ENCODE data around the gene ACSM2A. TPM values are rescaled to one million over a fixed set of nuclear protein-coding genes. Genes with fewer than 3 reads are reported as not detected.
A peak's percentile ranks its signal among the peaks of the same experiment; 100 is the strongest.
"Not testable (repeated sequence)": the region's sequence is repeated elsewhere in the genome, so short reads cannot be mapped to it uniquely, and the experiment has no call there.

Gene ACSM2A
- total and polyA plus RNA-seq, 10 of the 15 experiments (the other 5 are each of a cell fraction or from before 2014, with no cell fraction given): not detected

- H3K9ac ChIP-seq (ENCODE audit: control insufficient read depth, insufficient read depth, low read length); H3K4me3 ChIP-seq; ATAC-seq; in situ Hi-C loops (cut with MboI); BruUV-seq (replicated peaks); CTCF ChIA-PET; SMC1A ChIA-PET (ENCODE audit: uncharacterized antibody, unreplicated experiment); H3K9me3 ChIP-seq (replicated peaks; ENCODE audit: control insufficient read depth, insufficient read depth, low read length); FAIRE-seq; DNase-seq (ENCODE audit: low read depth, low spot score); H3K79me2 ChIP-seq (ENCODE audit: control insufficient read depth, insufficient read depth, low read length); H3K27me3 ChIP-seq (replicated peaks in 1 of 2; ENCODE audit: control insufficient read depth in 2 of 2, insufficient read depth in 2 of 2, low read length in 1 of 2); POLR2A ChIA-PET; H2AFZ ChIP-seq (ENCODE audit: control insufficient read depth, low read depth, low read length); RAD21 ChIA-PET (ENCODE audit: unreplicated experiment); H3K36me3 ChIP-seq (ENCODE audit: control insufficient read depth in 2 of 2, insufficient read depth in 2 of 2, low read length in 1 of 2); H3K4me2 ChIP-seq (ENCODE audit: control insufficient read depth, insufficient read depth); intact Hi-C loops (cut with micrococcal nuclease; ENCODE audit: unreplicated experiment); H3K4me1 ChIP-seq (ENCODE audit: control insufficient read depth, insufficient read depth, low read length); H3K27ac ChIP-seq (ENCODE audit: control insufficient read depth, insufficient read depth); H4K20me1 ChIP-seq (ENCODE audit: control insufficient read depth, insufficient read depth): not testable (repeated sequence)
- WGBS (ENCODE audit: insufficient coverage, insufficient replicate concordance, low lambda C conversion rate, missing lambda C conversion rate): 0% methylated on average over 1 of the region's 1 CpG
Measured at GRCh38 chr16:20430480-20430879, 20.8 kb upstream of the ACSM2A start.

GRCh38 chr16:20430948-20431347 is 20.4 kb upstream of the ACSM2A start:
- intact Hi-C loops (cut with micrococcal nuclease; ENCODE audit: unreplicated experiment): no loop called here
- H3K27ac ChIP-seq (ENCODE audit: control insufficient read depth, insufficient read depth): no peak overlapping the region

GRCh38 chr16:20438950-20439349 is 12.4 kb upstream of the ACSM2A start:
- H3K27me3 ChIP-seq (replicated peaks in 1 of 2; ENCODE audit: control insufficient read depth in 2 of 2, insufficient read depth in 2 of 2, low read length in 1 of 2); H3K4me2 ChIP-seq (ENCODE audit: control insufficient read depth, insufficient read depth); CTCF ChIA-PET; H4K20me1 ChIP-seq (ENCODE audit: control insufficient read depth, insufficient read depth); H2AFZ ChIP-seq (ENCODE audit: control insufficient read depth, low read depth, low read length); DNase-seq (ENCODE audit: low read depth, low spot score); H3K4me3 ChIP-seq; H3K27ac ChIP-seq (ENCODE audit: control insufficient read depth, insufficient read depth); H3K9ac ChIP-seq (ENCODE audit: control insufficient read depth, insufficient read depth, low read length); POLR2A ChIA-PET; BruUV-seq (replicated peaks); H3K4me1 ChIP-seq (ENCODE audit: control insufficient read depth, insufficient read depth, low read length); H3K9me3 ChIP-seq (replicated peaks; ENCODE audit: control insufficient read depth, insufficient read depth, low read length); RAD21 ChIA-PET (ENCODE audit: unreplicated experiment); H3K79me2 ChIP-seq (ENCODE audit: control insufficient read depth, insufficient read depth, low read length); intact Hi-C loops (cut with micrococcal nuclease; ENCODE audit: unreplicated experiment); in situ Hi-C loops (cut with MboI); ATAC-seq; SMC1A ChIA-PET (ENCODE audit: uncharacterized antibody, unreplicated experiment); H3K36me3 ChIP-seq (ENCODE audit: control insufficient read depth in 2 of 2, insufficient read depth in 2 of 2, low read length in 1 of 2): not testable (repeated sequence)
- peak; percentile 31 for FAIRE-seq
- 0% methylated on average over 1 of the region's 2 CpGs for WGBS (ENCODE audit: insufficient coverage, insufficient replicate concordance, low lambda C conversion rate, missing lambda C conversion rate)

More at GRCh38 chr16:20430948-20431347, 20.4 kb upstream of the ACSM2A start:
- Histone ChIP-seq H3K4me1 (ENCODE audit: control insufficient read depth, insufficient read depth, low read length) (no peaks in the 10 kb centered on the region), H3K9ac (ENCODE audit: control insufficient read depth, insufficient read depth, low read length) (no peak overlapping the region), H3K9me3 (replicated peaks; ENCODE audit: control insufficient read depth, insufficient read depth, low read length) (no peaks in the 10 kb centered on the region), H3K79me2 (ENCODE audit: control insufficient read depth, insufficient read depth, low read length) (no peaks in the 10 kb centered on the region), H3K27me3 (replicated peaks in 1 of 2; ENCODE audit: control insufficient read depth in 2 of 2, insufficient read depth in 2 of 2, low read length in 1 of 2) (no peaks in the 10 kb centered on the region), H2AFZ (ENCODE audit: control insufficient read depth, low read depth, low read length) (no peak overlapping the region), H4K20me1 (ENCODE audit: control insufficient read depth, insufficient read depth) (no peaks in the 10 kb centered on the region), H3K4me2 (ENCODE audit: control insufficient read depth, insufficient read depth) (no peak overlapping the region), H3K4me3 (no peak overlapping the region), H3K36me3 (ENCODE audit: control insufficient read depth in 2 of 2, insufficient read depth in 2 of 2, low read length in 1 of 2) (no peaks in the 10 kb centered on the region)
- CTCF ChIA-PET: no interaction called here
- RAD21 ChIA-PET (ENCODE audit: unreplicated experiment): no interaction called here
- DNase-seq (ENCODE audit: low read depth, low spot score) (no peak), ATAC-seq (no peak), FAIRE-seq (no peak)
- BruUV-seq (replicated peaks): no TSS peak
- SMC1A ChIA-PET (ENCODE audit: uncharacterized antibody, unreplicated experiment): no interaction called here
- 26% methylated on average over 11 of the region's 11 CpGs for WGBS (ENCODE audit: insufficient coverage, insufficient replicate concordance, low lambda C conversion rate, missing lambda C conversion rate)
- no peak for TF ChIP-seq CEBPB (IDR thresholded peaks at IDR 0.05; ENCODE audit: borderline replicate concordance in 1 of 2, low read depth in 2 of 2, low read length in 2 of 2)
- no peak for TF ChIP-seq MAX (IDR thresholded peaks at IDR 0.05; ENCODE audit: low read depth, low read length)
- TF ChIP-seq FOXM1 (IDR thresholded peaks at IDR 0.05; ENCODE audit: low read depth, low read length): no peak
- no peak for TF ChIP-seq EGR1 (IDR thresholded peaks at IDR 0.05; ENCODE audit: borderline replicate concordance in 1 of 2, low read depth in 2 of 2, low read length in 2 of 2)
- TF ChIP-seq PML (IDR thresholded peaks at IDR 0.05; ENCODE audit: low read length): no peak
- no peak for TF ChIP-seq BACH1 (IDR thresholded peaks at IDR 0.05; ENCODE audit: borderline replicate concordance)
- TF ChIP-seq HDAC6 (IDR thresholded peaks at IDR 0.05; ENCODE audit: unreplicated experiment): no peak
- no peak for TF ChIP-seq DPF2 (IDR thresholded peaks at IDR 0.05)
- TF ChIP-seq IKZF2 (IDR thresholded peaks at IDR 0.05): no peak
- no peak for TF ChIP-seq PAX5 (IDR thresholded peaks at IDR 0.05; ENCODE audit: borderline replicate concordance, low read depth, low read length)
- in situ Hi-C loops (cut with MboI): no loop called here
- POLR2A ChIA-PET: no interaction called here

Data from GM12878 (cell line).